HCT116 (cell line): ENCODE results near the gene NCF2. TPM values are rescaled to one million over a fixed set of nuclear protein-coding genes. Genes with fewer than 3 reads are reported as not detected.

Experiments used
- ATAC-seq: fragments of 200-7000 bp; cut with Tn5 transposase; 2 replicates; pipeline ENCODE4 v1.9.1; 2020; ENCODE audit warnings: mild to moderate bottlenecking, moderate library complexity
- BruUV-seq: library from RNA; stranded (reverse); fragments of 400-500 nt; replicated peaks from 2 replicates; lab custom pipeline; 2021; lab: Mats Ljungman, UMichigan
- CTCF ChIA-PET: fragments of 300-600 bp; sonication (Branson Sonifier 250); formaldehyde crosslinking; loops from one replicate; lab custom pipeline; 2021; ENCODE audit warnings: antibody characterized with exemption; lab: Charles Lee
- POLR2A ChIA-PET: fragments of 300-600, 350-600 bp; sonication (Branson Sonifier 250); formaldehyde crosslinking; loops from one replicate; lab custom pipeline; 2021; ENCODE audit warnings: antibody characterized with exemption; lab: Charles Lee
- RAD21 ChIA-PET, 2 experiments: fragments of 300-600 bp; sonication (Branson Sonifier 250); formaldehyde crosslinking; loops; one replicate each; lab custom pipeline; 2023; ENCODE audit warnings: low total read pairs in 2 of 2; ENCODE audit not compliant: uncharacterized antibody in 2 of 2, unreplicated experiment in 2 of 2, low non-redundant PET in 1 of 2; lab: Charles Lee
- DNase-seq: peaks from one replicate; pipeline ENCODE4 v3.0.0-alpha.2; 2010; ENCODE audit warnings: low read depth, low spot score
- H2AFZ ChIP-seq: fragments of 200-600 bp; shearing (Covaris generic), sonication (generic); 2 replicates; pipeline ENCODE4 v1.6.1; 2017; ENCODE audit warnings: low read depth, mixed run types, mixed read lengths, antibody characterized with exemption, low read length; ENCODE audit not compliant: poor library complexity, severe bottlenecking
- H3K27ac ChIP-seq: 2 replicates; pipeline ENCODE4 v1.5.1; 2012; ENCODE audit warnings: low read depth, low read length
- H3K27me3 ChIP-seq: fragments of 200-600 bp; sonication (generic); 2 replicates; pipeline ENCODE4 v1.6.1; 2016; ENCODE audit warnings: mixed run types, low read length, mixed read lengths; ENCODE audit not compliant: insufficient read depth
- H3K36me3 ChIP-seq, 2 experiments: fragments of 200-500 bp in 1 of 2; fragments of 200-600 bp in 1 of 2; sonication (Bioruptor generic) in 1 of 2; sonication (generic) in 1 of 2; 2 replicates each; pipeline versions ENCODE4 v1.5.1 to v1.6.1; 2014 to 2016; ENCODE audit warnings: low read length in 2 of 2, inconsistent platforms in 1 of 2, mixed read lengths in 1 of 2, mixed run types in 1 of 2; ENCODE audit not compliant: insufficient read depth in 2 of 2, control insufficient read depth in 1 of 2
- H3K4me1 ChIP-seq, 2 experiments: fragments of 200-600 bp in 1 of 2; sonication (generic) in 1 of 2; 2 replicates each; pipeline versions ENCODE4 v1.5.1 to v1.6.1; 2012 to 2017; ENCODE audit warnings: low read length in 2 of 2, inconsistent platforms in 1 of 2, mild to moderate bottlenecking in 1 of 2, mixed read lengths in 1 of 2, mixed run types in 1 of 2, moderate library complexity in 1 of 2; ENCODE audit not compliant: insufficient read depth in 2 of 2, control insufficient read depth in 1 of 2
- H3K4me2 ChIP-seq: fragments of 200-600 bp; sonication (generic); 2 replicates; pipeline ENCODE4 v1.6.1; 2017; ENCODE audit warnings: mixed run types, low read length, mixed read lengths
- H3K4me3 ChIP-seq, 2 experiments: fragments of 200-600 bp in 1 of 2; sonication (generic) in 1 of 2; replicated peaks in 1 of 2; 2 replicates each; pipeline ENCODE4 v1.5.1; 2011 to 2016; ENCODE audit warnings: low read length in 2 of 2, control low read depth in 1 of 2, low read depth in 1 of 2, mild to moderate bottlenecking in 1 of 2, mixed read lengths in 1 of 2, mixed run types in 1 of 2
- H3K79me2 ChIP-seq: fragments of 200-600 bp; sonication (generic); 2 replicates; pipeline ENCODE4 v1.6.1; 2017; ENCODE audit warnings: mild to moderate bottlenecking, mixed run types, low read length, moderate library complexity, mixed read lengths; ENCODE audit not compliant: insufficient read depth
- H3K9ac ChIP-seq: fragments of 200-600 bp; sonication (generic); 2 replicates; pipeline ENCODE4 v1.6.1; 2016; ENCODE audit warnings: low read length, mixed read lengths
- H3K9me2 ChIP-seq: fragments of 200-600 bp; sonication (generic), shearing (Covaris generic); 2 replicates; pipeline ENCODE4 v1.6.1; 2017; ENCODE audit warnings: mixed run types, mild to moderate bottlenecking, moderate library complexity; ENCODE audit not compliant: insufficient read depth
- H3K9me3 ChIP-seq, 2 experiments: fragments of 200-500 bp in 1 of 2; fragments of 200-600 bp in 1 of 2; sonication (Bioruptor generic) in 1 of 2; sonication (generic) in 1 of 2; 2 replicates each; pipeline ENCODE4 v1.6.1; 2014 to 2017; ENCODE audit warnings: low read length in 2 of 2, mixed read lengths in 2 of 2, inconsistent platforms in 1 of 2, low read depth in 1 of 2, mild to moderate bottlenecking in 1 of 2, mixed run types in 1 of 2, moderate library complexity in 1 of 2; ENCODE audit not compliant: control insufficient read depth in 1 of 2, insufficient read depth in 1 of 2
- H4K20me1 ChIP-seq: fragments of 200-600 bp; sonication (generic), shearing (Covaris generic); 2 replicates; pipeline ENCODE4 v1.6.1; 2017; ENCODE audit warnings: mixed run types, mild to moderate bottlenecking, moderate library complexity; ENCODE audit not compliant: insufficient read depth
- ATF3 ChIP-seq: IDR thresholded peaks from 2 replicates; pipeline ENCODE4 v1.6.1; 2012
- CBX3 ChIP-seq: IDR thresholded peaks from 2 replicates; pipeline ENCODE4 v1.6.1; 2012; ENCODE audit warnings: low read depth
- ELF1 ChIP-seq: IDR thresholded peaks from 2 replicates; pipeline ENCODE4 v1.6.1; 2012; ENCODE audit warnings: low read depth, borderline replicate concordance
- EZH2 ChIP-seq: fragments of 200-600 bp; sonication (generic); IDR thresholded peaks from 2 replicates; pipeline ENCODE4 v1.6.1; 2017; ENCODE audit warnings: antibody characterized with exemption, mixed run types
- EZH2phosphoT487 ChIP-seq: fragments of 200-600 bp; IDR thresholded peaks from 2 replicates; pipeline ENCODE4 v1.6.1; 2018; ENCODE audit warnings: antibody characterized with exemption, borderline replicate concordance
- FOSL1 ChIP-seq: IDR thresholded peaks from 2 replicates; pipeline ENCODE4 v1.6.1; 2012; ENCODE audit warnings: low read depth
- JUND ChIP-seq: IDR thresholded peaks from 2 replicates; pipeline ENCODE4 v1.6.1; 2012
- POLR2AphosphoS5 ChIP-seq: IDR thresholded peaks from 2 replicates; pipeline ENCODE4 v1.6.1; 2011; ENCODE audit warnings: mild to moderate bottlenecking, low read depth, low read length, moderate library complexity
- RAD21 ChIP-seq: IDR thresholded peaks from 2 replicates; pipeline ENCODE4 v1.6.1; 2012; ENCODE audit warnings: low read depth, mild to moderate bottlenecking
- REST ChIP-seq: IDR thresholded peaks from 2 replicates; pipeline ENCODE4 v1.6.1; 2012; ENCODE audit warnings: low read depth
- SIN3A ChIP-seq: IDR thresholded peaks from 2 replicates; pipeline ENCODE4 v1.6.1; 2012; ENCODE audit warnings: low read depth
- TCF7L2 ChIP-seq: IDR thresholded peaks from 2 replicates; pipeline ENCODE4 v1.7.0; 2011; ENCODE audit warnings: borderline replicate concordance, inconsistent platforms; ENCODE audit not compliant: insufficient read depth, insufficient read length; ENCODE audit errors: extremely low read depth
- YY1 ChIP-seq: IDR thresholded peaks from 2 replicates; pipeline ENCODE4 v1.6.1; 2011; ENCODE audit warnings: low read length, low read depth, moderate library complexity, mild to moderate bottlenecking; ENCODE audit not compliant: insufficient replicate concordance; ENCODE audit errors: extremely low read depth
- intact Hi-C: fragments of 100-400 bp; cut with micrococcal nuclease; formaldehyde crosslinking; loops from 2 replicates; pipeline ENCODE4 v1.10.0; 2022
- total RNA-seq: library from RNA; stranded (reverse); gene quantifications from one replicate; pipeline ENCODE4 v1.2.1, GENCODE V29; 2021; ENCODE audit not compliant: unreplicated experiment

The NCF2 gene
- total RNA-seq, 1 experiment from 2014 or later: 0.25 TPM

- H4K20me1 ChIP-seq: no peaks in the 10 kb centered on the region
- no peak overlapping the region for H3K4me3 ChIP-seq
- intact Hi-C loops: no loop called here
- no peak overlapping the region for H3K4me2 ChIP-seq
- H3K9me3 ChIP-seq: no peaks in the 10 kb centered on the region
- no peaks in the 10 kb centered on the region for H3K36me3 ChIP-seq
- no peak overlapping the region for H3K9ac ChIP-seq
- H2AFZ ChIP-seq: no peak overlapping the region
- no peak overlapping the region for H3K27ac ChIP-seq
- TF ChIP-seq CBX3 (no peak), ELF1 (no peak), RAD21 (no peak), ATF3 (no peak), YY1 (no peak), EZH2phosphoT487 (no peak), POLR2AphosphoS5 (no peak), FOSL1 (no peak), JUND (no peak), TCF7L2 (no peak), SIN3A (no peak), REST (no peak), EZH2 (no peak)
- H3K4me1 ChIP-seq: peaks cover 0 to 7% of the 10 kb centered on the region in 2 experiments; a peak in 1 of 4 replicates
- POLR2A ChIA-PET: no interaction called here
- no peaks in the 10 kb centered on the region for H3K27me3 ChIP-seq
- BruUV-seq: no TSS peak
- ATAC-seq (no peak), DNase-seq (no peak)
- no peaks in the 10 kb centered on the region for H3K9me2 ChIP-seq
- CTCF ChIA-PET: no interaction called here
- RAD21 ChIA-PET: no interaction called here
- H3K79me2 ChIP-seq: no peaks in the 10 kb centered on the region
These were observed 3.1 kb upstream of the NCF2 start for GRCh38 chr1:183593356-183593755.
